ENCODE measurements around the gene HCN2.

- no peak for TF ChIP-seq POLR2A (IDR thresholded peaks at IDR 0.05)
- TF ChIP-seq CTCF (IDR thresholded peaks at IDR 0.05), result no peak
- peak; percentile 9 for TF ChIP-seq POLR2AphosphoS5 (IDR thresholded peaks at IDR 0.05)
Measured at GRCh38 chr19:570937-571565, 18.6 kb upstream of the HCN2 start.

Data from prostate gland (tissue), 2 donors.